ENCODE results near the gene ADCY1.

ADCY1 gene

GRCh38 chr7:45626441-45627430, 52.6 kb downstream of the ADCY1 start:
- DNase-seq: no peak

GRCh38 chr7:45627691-45628456, 53.7 kb downstream of the ADCY1 start:
- no peak for DNase-seq

GRCh38 chr7:45631569-45631968, 57.4 kb downstream of the ADCY1 start:
- DNase-seq: no peak

DNA sequence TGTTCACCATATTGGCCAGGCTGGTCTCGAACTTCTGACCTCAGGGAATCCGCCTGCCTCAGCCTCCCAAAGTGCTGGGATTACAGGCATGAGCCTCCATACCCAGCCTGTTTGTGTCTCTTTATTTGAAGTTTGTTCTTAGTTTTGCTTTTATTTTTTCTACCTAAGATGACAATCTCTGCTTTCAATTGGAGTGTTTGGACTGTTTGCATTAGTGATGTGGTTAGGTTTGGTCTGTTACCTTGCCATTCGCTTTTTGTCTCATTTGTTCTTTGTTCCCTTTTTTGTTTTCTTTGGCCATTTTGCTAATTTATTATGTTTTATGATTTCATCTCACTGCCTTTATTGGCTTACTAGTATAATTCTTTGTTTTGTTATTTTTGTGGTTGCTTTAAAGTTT, 62.6 kb downstream of the ADCY1 start:
- no peak for DNase-seq

DNA sequence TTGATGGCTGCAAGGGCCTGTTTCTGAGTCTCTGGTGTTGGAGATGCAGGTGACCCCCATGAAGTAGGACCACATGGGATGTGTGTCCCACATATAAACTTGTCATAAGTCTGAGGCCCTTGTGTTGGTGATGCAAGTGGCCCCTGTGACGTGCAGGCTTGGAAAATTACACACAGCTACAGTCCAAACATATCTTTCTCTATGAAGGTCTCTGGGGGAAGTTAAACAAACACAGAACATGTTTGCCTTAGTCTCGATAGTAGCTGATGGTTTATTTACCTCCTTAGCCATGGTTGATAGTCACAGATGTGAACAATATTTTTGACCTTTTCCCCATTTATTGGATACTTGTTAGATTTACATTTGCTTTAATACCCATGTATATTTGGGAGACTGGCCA, 64.7 kb downstream of the ADCY1 start:
- DNase-seq: no peak

GRCh38 chr7:45642044-45642443, 67.9 kb downstream of the ADCY1 start:
- no peak for DNase-seq

- no peak for DNase-seq
These were observed 69.5 kb downstream of the ADCY1 start for GRCh38 chr7:45643630-45644029.

DNA sequence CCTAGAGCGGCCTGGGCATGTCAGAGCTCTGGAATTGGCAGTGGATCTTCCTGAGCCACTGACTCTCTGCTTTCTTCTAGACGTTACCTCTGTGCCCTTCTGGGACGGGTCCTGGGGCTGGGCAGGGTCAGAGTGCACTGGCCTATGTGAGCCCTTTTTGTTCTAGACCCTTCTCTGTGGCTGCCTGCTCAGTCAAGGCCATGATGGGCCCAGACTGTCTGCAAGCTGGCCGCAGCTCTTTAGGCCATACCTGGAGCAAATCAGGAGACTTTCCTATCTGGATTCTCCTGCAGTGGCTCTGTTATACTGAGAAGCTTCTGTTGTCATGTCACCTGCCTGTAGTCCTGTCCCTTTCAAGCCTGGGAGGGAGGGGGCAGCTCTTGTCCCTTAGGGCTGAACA, 70.1 kb downstream of the ADCY1 start:
- DNase-seq: no peak

- DNase-seq: no peak
These were observed 71.2 kb downstream of the ADCY1 start for GRCh38 chr7:45645141-45645969.

GRCh38 chr7:45646207-45646821, 72.1 kb downstream of the ADCY1 start:
- DNase-seq: no peak

DNA sequence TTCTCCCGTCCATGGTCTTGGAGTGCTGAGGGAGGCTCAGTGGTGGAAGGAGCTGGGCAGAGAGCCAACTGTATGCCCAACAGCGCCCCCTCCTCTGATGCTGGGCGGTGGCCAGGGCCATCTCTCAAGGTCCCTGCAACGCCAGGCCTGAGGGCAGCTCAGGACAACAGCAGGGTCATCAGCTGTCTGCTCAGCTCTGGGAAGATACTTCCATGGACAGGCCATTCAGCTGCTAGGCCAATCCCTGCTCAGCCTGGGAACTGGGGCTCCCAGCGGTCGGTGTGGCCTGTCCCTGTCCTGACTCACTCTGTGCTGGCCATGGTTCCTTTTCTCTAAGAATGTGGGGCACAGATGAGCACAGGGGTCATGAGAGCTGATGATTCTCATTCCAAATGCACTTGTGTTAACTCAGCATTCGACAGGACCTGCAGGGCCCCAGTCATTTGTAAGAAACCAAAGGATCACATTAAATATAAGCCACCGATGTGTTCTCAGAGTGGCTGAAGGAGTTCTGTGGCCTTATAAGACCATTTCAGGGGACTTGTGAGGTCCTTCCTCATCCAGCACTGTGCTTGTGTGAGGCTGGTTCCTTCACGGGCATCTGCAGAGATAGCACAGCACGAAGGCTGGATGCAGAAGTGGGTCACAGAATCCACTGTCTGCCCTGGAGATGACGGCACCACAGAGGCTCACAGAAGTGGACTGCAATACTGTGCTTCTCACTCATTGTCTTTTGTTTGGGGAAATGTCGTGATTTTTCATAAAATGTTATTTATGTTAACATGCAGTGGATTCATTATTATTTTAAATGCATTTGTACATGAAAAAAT, 73.0 kb downstream of the ADCY1 start:
- DNase-seq: no peak

- no peak for DNase-seq
These were observed 74.0 kb downstream of the ADCY1 start for GRCh38 chr7:45647967-45648670.

GRCh38 chr7:45648671-45648995, 74.5 kb downstream of the ADCY1 start:
- DNase-seq: no peak

GRCh38 chr7:45649560-45650346, 75.6 kb downstream of the ADCY1 start:
- no peak for DNase-seq

DNA sequence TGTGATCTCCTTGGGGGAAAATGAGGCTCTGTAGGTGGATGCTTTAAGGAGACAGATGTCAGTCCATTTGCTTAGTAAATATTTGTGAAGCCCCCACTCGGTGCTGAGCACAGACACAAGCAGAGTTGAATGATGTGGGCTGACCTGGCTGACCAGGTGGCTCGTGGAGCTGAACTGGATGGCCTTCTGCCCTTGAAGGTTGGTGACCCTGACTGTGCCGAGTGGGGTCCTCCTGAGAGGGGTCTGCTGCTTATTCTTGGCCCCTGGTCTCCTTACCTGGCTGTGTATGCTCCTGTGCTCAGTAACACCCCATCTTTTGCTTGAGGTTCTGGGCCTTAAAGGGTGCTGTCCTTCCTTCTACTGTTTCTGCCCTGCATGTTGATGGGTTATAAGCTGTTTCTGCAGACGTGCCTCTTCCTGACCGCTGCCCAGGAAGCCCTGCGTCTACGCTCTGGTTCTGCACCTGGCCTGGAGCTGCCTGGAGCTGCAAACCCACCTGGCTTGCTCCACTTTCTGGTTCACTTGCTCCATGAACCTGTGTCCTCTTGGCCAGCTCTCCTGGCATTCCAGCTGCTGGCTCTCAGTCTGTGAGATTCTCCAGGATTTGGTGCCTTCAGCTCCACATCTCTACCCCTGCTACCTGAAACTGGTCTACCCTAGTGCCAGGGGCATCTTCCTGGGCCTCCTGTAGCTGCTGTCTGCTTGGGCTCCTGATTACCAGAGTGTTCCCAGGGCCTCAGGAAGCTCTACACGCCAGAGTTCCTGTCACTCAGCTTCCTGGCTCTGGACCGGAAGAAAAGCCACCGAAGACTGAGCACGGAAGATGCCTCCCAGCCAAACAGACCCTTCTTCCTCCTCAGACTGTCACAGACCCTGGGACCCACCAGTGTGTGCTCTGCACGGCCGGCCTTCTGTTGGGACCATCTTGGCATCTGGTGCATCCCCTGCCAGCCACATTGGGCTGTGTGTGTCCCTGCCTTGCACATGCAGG, 76.5 kb downstream of the ADCY1 start:
- no peak for DNase-seq

DNA sequence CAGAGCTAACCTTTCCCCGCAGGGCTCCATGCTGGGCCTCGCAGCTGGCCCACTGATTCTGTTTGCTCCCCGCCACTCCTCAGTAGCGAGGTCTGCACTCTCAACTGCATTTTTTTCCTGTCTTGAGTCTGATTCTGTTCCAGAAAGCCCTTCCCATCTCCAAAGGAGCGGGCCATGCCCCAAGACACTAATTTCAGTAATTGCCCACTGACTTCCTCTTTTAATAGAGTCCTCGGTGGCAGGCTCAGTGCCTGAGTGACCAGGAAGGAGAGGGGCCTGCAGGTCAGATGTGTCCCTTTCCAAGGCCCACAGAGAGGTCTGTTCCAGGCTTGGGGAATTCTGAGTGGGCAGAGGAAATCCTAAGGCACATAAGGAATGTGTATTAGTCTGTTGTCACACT, 77.4 kb downstream of the ADCY1 start:
- no peak for DNase-seq

GRCh38 chr7:45652630-45653029, 78.5 kb downstream of the ADCY1 start:
- no peak for DNase-seq

GRCh38 chr7:45653209-45653907, 79.2 kb downstream of the ADCY1 start:
- no peak for DNase-seq
